Hindlimb muscle (tissue), 1 donor: ENCODE results near the gene OBSCN. TPM values are rescaled to one million over a fixed set of nuclear protein-coding genes. Genes with fewer than 3 reads are reported as not detected.

Experiments
- DNase-seq: peaks from one replicate; pipeline ENCODE4 v3.0.0-alpha.2; 2013
- polyA plus RNA-seq: library from polyadenylated mRNA; unstranded; fragments of 120-200 nt; gene quantifications from one replicate; pipeline ENCODE4 v1.2.1, GENCODE V29; 2013; ENCODE audit not compliant: insufficient read length

OBSCN gene
- polyA plus RNA-seq, 1 donor = 556 TPM

- no peak for DNase-seq
These were observed 209.8 kb downstream of the OBSCN start for GRCh38 chr1:228417483-228418203.

- DNase-seq = no peak
These were observed 213.4 kb downstream of the OBSCN start for GRCh38 chr1:228420968-228421826.

- no peak for DNase-seq
These were observed 215.7 kb downstream of the OBSCN start for GRCh38 chr1:228423404-228424053.

GRCh38 chr1:228424685-228425660 is 217.1 kb downstream of the OBSCN start:
- DNase-seq = no peak

- DNase-seq = no peak
These were observed 218.8 kb downstream of the OBSCN start for GRCh38 chr1:228426518-228427175.

- DNase-seq = no peak
These were observed 220.6 kb downstream of the OBSCN start for GRCh38 chr1:228428412-228428811.

Other genes starting within 250 kb of the OBSCN start
- gene WNT3A, start 201.0 kb upstream of the OBSCN start, polyA plus RNA-seq = not detected
- 250 TPM for gene ARF1, start 125.3 kb upstream of the OBSCN start, polyA plus RNA-seq
- gene C1orf35, start 104.7 kb upstream of the OBSCN start, polyA plus RNA-seq = 15.5 TPM
- 35.6 TPM for gene MRPL55, start 98.7 kb upstream of the OBSCN start, polyA plus RNA-seq
- gene GUK1, start 67.8 kb upstream of the OBSCN start, polyA plus RNA-seq = 153 TPM
- gene GJC2, start 58.1 kb upstream of the OBSCN start, polyA plus RNA-seq = 1.2 TPM
- 5.3 TPM for gene IBA57, start 42.2 kb upstream of the OBSCN start, polyA plus RNA-seq
- 7.4 TPM for gene TRIM11, start 198.8 kb downstream of the OBSCN start, polyA plus RNA-seq
- 1.1 TPM for gene TRIM17, start 208.8 kb downstream of the OBSCN start, polyA plus RNA-seq